Pancreas (tissue), 10 donors: ENCODE measurements around the gene XPO5. TPM values are rescaled to one million over a fixed set of nuclear protein-coding genes. Genes with fewer than 3 reads are reported as not detected.

Experiments used
- ATAC-seq, 4 donors: fragments of 200-7000 bp; cut with Tn5 transposase; one replicate each; pipeline versions ENCODE4 v1.8.0 to v1.9.1; 2020; ENCODE audit warnings: mild to moderate bottlenecking in 4 of 4, moderate library complexity in 4 of 4
- DNase-seq, 6 donors: peaks; one replicate each; pipeline ENCODE4 v3.0.0-alpha.2; 2020
- FAIRE-seq: peaks from 2 replicates; lab custom pipeline; 2012; peaks lifted over from hg19 to GRCh38; lab: Jason Lieb, UNC
- H3K27ac ChIP-seq, 4 donors: fragments of 200-600 bp; sonication (generic); 1 replicate in 3 of 4; 2 replicates in 1 of 4; pipeline versions ENCODE4 v1.5.0 to v1.8.0; 2020
- H3K27me3 ChIP-seq, 4 donors: fragments of 200-600 bp; one replicate each; pipeline ENCODE4 v1.8.0; 2021
- H3K36me3 ChIP-seq, 3 donors: fragments of 200-600 bp; sonication (generic) in 1 of 3; one replicate each; pipeline versions ENCODE4 v1.5.0 to v1.8.0; 2020 to 2021
- H3K4me1 ChIP-seq, 3 donors: fragments of 200-600 bp; one replicate each; pipeline ENCODE4 v1.8.0; 2021
- H3K4me3 ChIP-seq, 4 donors: fragments of 200-600 bp; sonication (generic) in 2 of 4; one replicate each; pipeline versions ENCODE4 v1.5.0 to v1.8.0; 2020 to 2021
- H3K9me3 ChIP-seq, 4 donors: fragments of 200-600 bp; one replicate each; pipeline ENCODE4 v1.8.0; 2021
- CTCF ChIP-seq, 4 donors: fragments of 200-600 bp; sonication (generic) in 3 of 4; IDR thresholded peaks; one replicate each; pipeline versions ENCODE4 v1.5.0 to v1.8.0; 2021; ENCODE audit warnings: antibody characterized with exemption in 4 of 4
- WGBS, 2 donors: extraction: QIAGEN DNeasy Blood & Tissue Kit; methylation state at CpG; one replicate each; pipeline ENCODE4 v1.1.7; 2013; 5-methylcytosine and 5-hydroxymethylcytosine counted together
- intact Hi-C, 3 donors: fragments of 100-400 bp; cut with DNase I; formaldehyde crosslinking; loops; one replicate each; pipeline versions ENCODE4 v1.11.1 to v1.14.2; 2022
- polyA plus RNA-seq, 2 donors: library from polyadenylated mRNA; stranded (reverse); fragments of 200-250 nt; gene quantifications; one replicate each; pipeline ENCODE4 v1.2.3, GENCODE V29; 2013
- total RNA-seq, 6 donors: library from RNA; stranded (reverse); fragmentation: NEBNext Ultra II Directional in 4 of 6; extraction: Animal tissue kit (Norgen Biotek cat#: 25700) in 4 of 6; gene quantifications; one replicate each; pipeline versions ENCODE4 v1.2.1 to v1.2.4, GENCODE V29; 2021 to 2023
- donor health status: healthy with polysubstance abuse.
- donor health status: DM: no; HTN: no; CAD: no; lungs with moderate emphysema.
- donor health status: DM: no; HTN: no; CAD: no.
- donor health status: control.
- donor health status: control.
- donor health status: Bipolar disorder and iron deficiency.
- donor health status: DM: yes; HTN: yes; CAD: no.
- donor health status: DM: no; HTN: no; CAD: no.
- donor health status: DM: no; HTN: no; CAD: no.
- donor health status: DM: yes; HTN: yes; CAD: no.

XPO5 gene
- total and polyA plus RNA-seq, 8 donors: 13.6 to 25.7 (median 20.6) TPM

GRCh38 chr6:43489277-43490072 lies 86.4 kb downstream of the XPO5 start:
- DNase-seq: no peak
- H3K9me3 ChIP-seq: no peaks in the 10 kb centered on the region
- no peak overlapping the region for H3K4me3 ChIP-seq
- no peak for TF ChIP-seq CTCF (IDR thresholded peaks at IDR 0.05)
- WGBS, 2 donors: 82 to 88% methylated on average over 12 of the region's 12 CpGs
- no peaks in the 10 kb centered on the region for H3K27me3 ChIP-seq
- no peaks in the 10 kb centered on the region for H3K36me3 ChIP-seq
- intact Hi-C loops: no loop called here
- no peaks in the 10 kb centered on the region for H3K4me1 ChIP-seq
- no peak overlapping the region for H3K27ac ChIP-seq
- no peak for FAIRE-seq
- no peak for ATAC-seq

- no peak for TF ChIP-seq CTCF (IDR thresholded peaks at IDR 0.05)
- Histone ChIP-seq H3K36me3 (no peaks in the 10 kb centered on the region), H3K9me3 (no peaks in the 10 kb centered on the region), H3K4me3 (no peak overlapping the region), H3K4me1 (no peaks in the 10 kb centered on the region), H3K27me3 (no peaks in the 10 kb centered on the region), H3K27ac (no peak overlapping the region)
- FAIRE-seq (no peak), DNase-seq (no peak), ATAC-seq (no peak)
- intact Hi-C loops: no loop called here
- WGBS, 2 donors: 67 to 79% methylated on average over 4 of the region's 4 CpGs
These were observed 87.1 kb downstream of the XPO5 start for GRCh38 chr6:43488667-43489276.

GRCh38 chr6:43481591-43482236 lies 94.1 kb downstream of the XPO5 start:
- H3K4me1 ChIP-seq: peaks cover 6 to 17% (median 13%) of the 10 kb centered on the region in 3 donors
- no peak for TF ChIP-seq CTCF (IDR thresholded peaks at IDR 0.05)
- ATAC-seq: peak; percentile 27 to 59 (median 38)
- WGBS, 2 donors: 40 to 46% methylated on average over 11 of the region's 11 CpGs
- peak in 1 of 6 donors; percentile 52 for DNase-seq
- H3K9me3 ChIP-seq: no peaks in the 10 kb centered on the region
- no peaks in the 10 kb centered on the region for H3K36me3 ChIP-seq
- no peak for FAIRE-seq
- no peak overlapping the region for H3K27ac ChIP-seq
- intact Hi-C loops: no loop called here
- no peak overlapping the region for H3K4me3 ChIP-seq
- H3K27me3 ChIP-seq: no peaks in the 10 kb centered on the region

GRCh38 chr6:43481075-43481474 lies 94.8 kb downstream of the XPO5 start:
- 56 to 57% methylated on average over 2 of the region's 2 CpGs for WGBS, 2 donors
- Histone ChIP-seq H3K36me3 (no peaks in the 10 kb centered on the region), H3K4me3 (no peak overlapping the region), H3K27me3 (no peaks in the 10 kb centered on the region), H3K9me3 (no peaks in the 10 kb centered on the region), H3K4me1 (peaks cover 6 to 17% (median 13%) of the 10 kb centered on the region in 3 donors), H3K27ac (no peak overlapping the region)
- intact Hi-C loops: no loop called here
- TF ChIP-seq CTCF (IDR thresholded peaks at IDR 0.05): no peak
- DNase-seq: no peak
- no peak for FAIRE-seq
- ATAC-seq: no peak
